ENCODE measurements around the gene PCSK6. TPM values are rescaled to one million over a fixed set of nuclear protein-coding genes. Genes with fewer than 3 reads are reported as not detected.
A peak's percentile ranks its signal among the peaks of the same experiment; 100 is the strongest.

The PCSK6 gene
- total and polyA plus RNA-seq, 2 of the 8 experiments (the other 6 are each of a cell fraction or from before 2014, with no cell fraction given): 1.9 to 4.0 TPM

- peaks cover 0 to 3% of the 10 kb centered on the region in 2 experiments for H4K20me1 ChIP-seq (replicated peaks in 1 of 2; ENCODE audit: control insufficient read depth in 1 of 2, insufficient read depth in 2 of 2, low read length in 2 of 2)
- no peak overlapping the region for H4K91ac ChIP-seq (replicated peaks; ENCODE audit: insufficient read length, low read length)
- no peak overlapping the region for H4K5ac ChIP-seq (ENCODE audit: insufficient read length, low read depth, low read length)
- H3K14ac ChIP-seq (ENCODE audit: insufficient read length): no peak overlapping the region
- H3K4me3 ChIP-seq (ENCODE audit: extremely low read depth in 1 of 4, insufficient read depth in 2 of 4, low read depth in 3 of 4, low read length in 4 of 4): no peak overlapping the region
- H3K9ac ChIP-seq (replicated peaks in 1 of 4; ENCODE audit: extremely low read depth in 1 of 4, low read depth in 3 of 4, low read length in 3 of 4): no peak overlapping the region; a peak in 1 of 7 replicates
- H3K79me1 ChIP-seq (ENCODE audit: low read depth, low read length): no peaks in the 10 kb centered on the region
- H3K9me3 ChIP-seq (ENCODE audit: insufficient read depth in 2 of 2, low read depth in 1 of 2, low read length in 1 of 2): no peaks in the 10 kb centered on the region
- H4K8ac ChIP-seq (ENCODE audit: extremely low read depth, insufficient read depth, low read length): no peak overlapping the region; the same call in 1 of the 2 replicates
- DNase-seq (ENCODE audit: low read depth in 1 of 2, low spot score in 2 of 2) (no peak), FAIRE-seq (no peak)
- H2BK12ac ChIP-seq (ENCODE audit: low read depth, low read length): no peak overlapping the region
- no peak overlapping the region for H3K4ac ChIP-seq (replicated peaks; ENCODE audit: insufficient read length, low read depth, low read length)
- no peaks in the 10 kb centered on the region for H3K79me2 ChIP-seq (ENCODE audit: control insufficient read depth in 1 of 2, insufficient read depth in 2 of 2, low read length in 2 of 2)
- no peaks in the 10 kb centered on the region for H3K27me3 ChIP-seq (replicated peaks in 1 of 4; ENCODE audit: control insufficient read depth in 3 of 4, extremely low read depth in 1 of 4, insufficient read depth in 3 of 4, low read length in 3 of 4)
- POLR2A ChIA-PET (ENCODE audit: partially characterized antibody): interaction anchor here (0.5 to 2.7 kb wide), 10 partner anchors 9 to 249 kb away, joined by 3 to 9 read pairs (median 4); partner anchors contain the start of gene CHSY1
- no peak overlapping the region for H3K56ac ChIP-seq (replicated peaks; ENCODE audit: insufficient read length, low read depth, low read length)
- no peak overlapping the region for H2BK120ac ChIP-seq (replicated peaks; ENCODE audit: low read depth, low read length)
- H2AK5ac ChIP-seq (ENCODE audit: low read depth, low read length): no peak overlapping the region
- no peak overlapping the region for H3K18ac ChIP-seq (ENCODE audit: extremely low read depth, low read length)
- peaks cover 6 to 22% (median 16%) of the 10 kb centered on the region in 4 experiments for H3K36me3 ChIP-seq (ENCODE audit: control insufficient read depth in 2 of 4, insufficient read depth in 4 of 4, low read length in 3 of 4)
- whole genome bisulfite sequencing, 2 experiments (ENCODE audit: extremely low coverage in 1 of 2, insufficient coverage in 1 of 2, insufficient read length in 1 of 2, insufficient replicate concordance in 2 of 2, low coverage in 1 of 2, low lambda C conversion rate in 2 of 2, missing lambda C conversion rate in 1 of 2): 75% methylated on average over 18 of the region's 18 CpGs; no CpG with 5 or more reads in 1 of the 2 experiments
- no peaks in the 10 kb centered on the region for H3K23me2 ChIP-seq (ENCODE audit: low read depth, low read length)
- no peak overlapping the region for H3K4me2 ChIP-seq (ENCODE audit: insufficient read depth in 1 of 2, low read depth in 2 of 2, low read length in 2 of 2)
- no peak overlapping the region for H2BK20ac ChIP-seq (ENCODE audit: low read length)
- no peak overlapping the region for H2AFZ ChIP-seq (ENCODE audit: low read length)
- H2BK5ac ChIP-seq (ENCODE audit: low read depth, low read length): no peak overlapping the region
- no peak overlapping the region for H2BK15ac ChIP-seq (ENCODE audit: low read length)
- TF ChIP-seq CTCF (IDR thresholded peaks at IDR 0.05; ENCODE audit: control extremely low read depth in 1 of 3, insufficient read depth in 1 of 3, low read depth in 1 of 3, low read length in 3 of 3) (peak in 1 of 3 experiments; percentile 10; a peak in 1 of 4 replicates), TAF7 (optimal IDR thresholded peaks at IDR 0.05; ENCODE audit: borderline replicate concordance, low read depth, low read length) (no peak), RAD21 (IDR thresholded peaks at IDR 0.05 in 1 of 2, conservative IDR thresholded peaks at IDR 0.05 in 1 of 2; ENCODE audit: low read depth in 2 of 2, low read length in 2 of 2) (peak in 1 of 2 experiments; percentile 19; a peak in 1 of 4 replicates)
- H3K23ac ChIP-seq (ENCODE audit: insufficient read length): no peak overlapping the region
- CTCF ChIA-PET (ENCODE audit: partially characterized antibody): interaction anchor here (0.6 to 6.3 kb wide), 29 partner anchors 8 to 374 kb away, joined by 3 to 62 read pairs (median 4); partner anchors contain the start of genes CHSY1 and SNRPA1
- H3K4me1 ChIP-seq (replicated peaks in 1 of 4; ENCODE audit: control insufficient read depth in 3 of 4, insufficient read depth in 4 of 4, low read length in 3 of 4): peaks cover 0 to 2% (median 0%) of the 10 kb centered on the region in 4 experiments; a peak in 1 of 7 replicates
- no peak overlapping the region for H3K27ac ChIP-seq (ENCODE audit: low read depth, low read length)
Measured at GRCh38 chr15:101267320-101268104, 222.0 kb downstream of the PCSK6 start.

Measured in H1 (cell line).